ENCODE data around the gene RASA3.
"Not testable (repeated sequence)": the region's sequence is repeated elsewhere in the genome, so short reads cannot be mapped to it uniquely, and the experiment has no call there.

RASA3 gene

GRCh38 chr13:114127473-114128347 is 4.7 kb downstream of the RASA3 start:
- no peak for DNase-seq (ENCODE audit: low spot score)

DNA sequence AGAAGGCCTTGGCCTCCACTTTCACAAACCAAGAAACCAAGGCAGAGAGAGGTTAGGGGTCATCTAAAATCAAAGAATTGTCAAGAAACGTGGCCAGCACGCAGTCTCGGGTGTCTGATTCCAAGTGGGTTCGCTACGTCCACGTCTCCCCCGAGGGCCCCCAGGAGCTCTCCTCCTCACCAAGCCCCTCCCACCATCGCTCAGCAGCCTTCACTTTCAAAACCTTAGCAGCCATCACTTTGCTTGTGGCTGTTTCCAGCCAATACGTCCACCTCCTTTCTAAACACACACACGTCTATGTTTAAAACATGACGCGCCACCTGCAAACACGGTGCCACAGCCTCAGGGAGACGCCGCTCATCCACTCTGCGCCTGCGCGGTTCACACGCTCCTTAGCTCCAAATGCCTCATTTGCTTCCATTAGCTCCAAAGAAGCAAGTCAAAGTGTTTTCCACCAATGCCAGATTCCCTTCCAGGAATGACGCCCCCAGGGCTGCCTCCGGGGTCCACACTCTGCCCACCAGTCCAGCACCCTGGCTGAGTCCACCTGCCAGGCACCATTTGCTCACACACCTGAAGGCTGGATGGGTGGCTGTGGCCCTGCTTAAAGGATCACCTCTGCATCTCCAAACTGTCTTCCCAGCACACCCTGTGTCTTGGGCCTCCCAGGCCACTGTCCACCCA is 5.5 kb downstream of the RASA3 start:
- DNase-seq (ENCODE audit: low spot score) = no peak

DNA sequence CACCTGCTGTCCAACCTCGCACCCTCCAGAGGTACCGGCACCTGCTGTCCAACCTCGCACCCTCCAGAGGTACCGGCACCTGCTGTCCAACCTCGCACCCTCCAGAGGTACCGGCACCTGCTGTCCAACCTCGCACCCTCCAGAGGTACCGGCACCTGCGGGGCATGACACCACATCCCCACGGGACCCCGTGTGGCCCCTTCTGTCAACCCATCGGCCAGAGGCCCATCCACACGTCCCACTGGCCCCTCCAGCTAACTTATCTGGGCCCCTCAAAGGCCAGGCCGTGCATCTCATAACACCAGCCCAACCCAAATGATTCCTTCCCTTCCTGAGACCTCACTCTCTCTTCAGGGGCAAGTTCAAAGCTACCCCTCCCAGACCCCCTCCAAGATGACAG is 6.3 kb downstream of the RASA3 start:
- not testable (repeated sequence) for DNase-seq (ENCODE audit: low spot score)

- DNase-seq (ENCODE audit: low spot score) = no peak
Observed at GRCh38 chr13:114125589-114125988, 6.8 kb downstream of the RASA3 start.

- DNase-seq (ENCODE audit: low spot score) = peak; percentile 86
Observed at GRCh38 chr13:114124921-114125320, 7.5 kb downstream of the RASA3 start.

DNA sequence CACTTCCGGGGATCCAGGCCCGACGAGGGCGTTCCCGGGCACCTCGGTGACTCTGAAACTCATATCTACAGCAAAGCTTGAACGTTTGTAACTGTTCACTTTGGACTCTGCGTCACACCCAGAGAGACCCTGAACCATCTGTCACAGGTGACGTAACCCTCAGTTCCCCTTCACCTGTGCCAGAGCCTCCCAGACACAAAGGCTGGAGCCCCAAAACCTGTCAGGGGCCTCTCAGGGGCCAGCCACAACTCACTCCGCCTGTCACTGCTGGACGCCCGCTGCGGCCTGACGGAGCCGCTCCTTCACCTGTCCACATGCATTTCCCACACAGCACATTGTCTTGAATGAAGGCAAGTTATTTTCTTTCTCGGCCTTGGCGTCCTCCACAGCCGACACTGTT is 8.0 kb downstream of the RASA3 start:
- DNase-seq (ENCODE audit: low spot score) = no peak

DNA sequence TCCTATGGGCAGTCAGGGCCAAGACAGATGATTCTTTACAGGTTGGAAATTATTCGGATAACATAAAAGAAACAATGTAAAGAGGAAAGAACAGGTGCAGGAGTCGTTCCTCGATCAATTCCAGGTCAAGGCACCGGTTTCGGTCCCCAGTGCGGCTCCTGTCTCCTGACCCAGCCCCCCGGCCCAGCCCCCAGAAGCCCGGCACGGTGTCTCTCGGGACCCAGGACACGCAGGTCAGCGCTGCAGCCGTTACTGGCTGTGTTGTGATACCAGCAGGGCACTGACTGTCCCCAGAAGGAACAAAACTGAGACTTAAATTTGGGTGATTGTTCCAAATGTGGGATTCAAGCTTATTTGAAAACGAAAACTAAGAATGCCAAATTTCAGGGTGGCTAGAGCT is 8.5 kb downstream of the RASA3 start:
- no peak for DNase-seq (ENCODE audit: low spot score)

DNA sequence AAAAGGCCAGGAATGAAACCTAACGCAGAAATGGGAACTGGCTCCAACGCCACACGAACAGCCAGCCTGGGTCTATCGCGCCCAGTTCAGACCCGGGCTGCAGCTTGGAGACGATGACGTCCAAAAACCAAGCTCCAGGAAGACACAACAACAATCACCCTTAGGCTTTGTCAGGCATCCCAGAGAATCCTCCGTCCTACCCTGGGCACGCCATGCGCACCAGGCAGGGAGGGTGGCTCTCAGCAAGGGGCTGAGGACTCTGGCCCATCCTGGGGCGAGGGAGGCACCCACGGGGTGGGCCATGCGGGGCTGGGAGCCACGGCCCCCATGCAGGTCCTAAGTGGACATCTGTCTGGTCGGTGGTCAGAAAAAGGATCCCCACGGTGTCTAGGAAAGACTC is 9.0 kb downstream of the RASA3 start:
- no peak for DNase-seq (ENCODE audit: low spot score)

- DNase-seq (ENCODE audit: low spot score) = no peak
Observed at GRCh38 chr13:114122591-114123211, 9.7 kb downstream of the RASA3 start.

DNA sequence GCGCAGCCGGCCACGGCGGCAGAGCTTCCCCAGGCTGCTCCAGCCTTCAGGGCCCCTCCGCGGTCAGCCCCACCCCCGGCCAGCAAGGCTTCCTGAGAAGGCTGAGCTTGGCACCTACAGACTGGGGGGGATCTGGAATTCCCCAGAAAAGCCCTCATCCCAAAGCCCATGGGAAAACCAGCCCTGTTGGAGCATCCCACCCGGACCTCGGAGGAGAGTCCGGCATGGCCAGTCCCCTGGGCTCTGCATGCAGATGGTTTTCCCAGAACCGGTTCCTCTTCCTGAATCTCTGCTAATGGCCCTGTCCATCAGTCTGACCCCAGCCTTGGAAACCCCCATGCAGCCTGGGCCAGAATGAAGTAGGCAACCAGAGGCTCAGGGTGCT is 10.3 kb downstream of the RASA3 start:
- no peak for DNase-seq (ENCODE audit: low spot score)

GRCh38 chr13:114121496-114122126 is 10.8 kb downstream of the RASA3 start:
- DNase-seq (ENCODE audit: low spot score) = no peak

DNA sequence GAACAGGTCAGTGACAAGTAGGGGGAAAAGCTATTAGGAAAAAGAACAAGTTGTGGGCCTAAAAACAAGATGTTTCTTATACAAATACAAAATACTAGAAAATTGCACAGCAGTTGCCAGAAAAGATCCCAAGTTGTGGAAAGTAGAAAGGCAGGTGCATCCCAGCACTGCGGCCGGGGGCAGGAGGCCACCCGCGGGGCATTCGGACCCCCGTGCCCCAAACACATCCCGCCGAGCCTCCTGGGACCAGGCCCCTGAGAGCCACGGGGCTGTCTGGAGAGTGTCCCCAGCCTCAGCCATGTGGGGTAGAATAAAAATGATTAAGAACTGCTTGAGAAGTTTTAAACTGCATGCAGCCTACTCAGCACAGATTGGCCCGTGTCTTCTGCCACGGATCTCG is 11.4 kb downstream of the RASA3 start:
- no peak for DNase-seq (ENCODE audit: low spot score)

DNA sequence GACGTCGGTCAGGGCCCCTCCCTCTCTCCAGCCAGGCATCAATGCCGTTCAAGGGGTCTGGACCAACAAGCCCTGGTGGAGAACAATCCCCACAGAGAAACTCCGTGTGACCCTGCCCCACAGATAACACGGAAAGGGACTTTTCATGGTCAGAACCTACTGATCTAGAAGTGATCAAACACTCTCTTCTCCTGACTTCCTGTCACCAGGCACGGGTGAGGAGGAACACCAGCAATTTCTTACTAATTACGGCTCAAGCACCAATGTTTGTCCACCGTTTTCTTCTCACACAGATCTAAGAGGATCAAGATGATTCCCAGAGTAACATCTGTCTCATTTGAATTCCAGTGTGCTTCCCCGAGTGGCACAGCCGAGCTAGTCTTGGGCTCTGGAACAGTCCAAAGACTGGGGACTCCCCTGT is 11.8 kb downstream of the RASA3 start:
- no peak for DNase-seq (ENCODE audit: low spot score)

DNA sequence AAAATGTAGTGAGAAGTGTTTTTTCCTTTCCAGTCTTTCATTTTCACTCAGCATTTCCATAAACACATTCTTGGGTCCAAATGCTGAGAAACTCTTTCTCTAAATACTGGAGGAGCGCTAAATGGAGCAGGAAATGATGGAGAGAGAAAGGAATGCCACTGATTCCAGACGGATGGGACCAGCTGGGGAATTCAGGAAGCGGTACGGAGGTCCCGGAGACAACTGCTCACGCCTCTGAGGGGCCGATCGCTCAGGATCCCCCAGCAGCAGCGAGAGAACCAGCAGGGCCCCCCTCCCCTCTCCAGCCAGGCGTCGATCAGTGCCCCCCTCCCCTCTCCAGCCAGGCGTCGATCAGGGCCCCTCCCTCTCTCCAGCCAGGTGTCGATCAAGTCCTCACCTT is 13.2 kb downstream of the RASA3 start:
- DNase-seq (ENCODE audit: low spot score) = no peak

- no peak for DNase-seq (ENCODE audit: low spot score)
Observed at GRCh38 chr13:114118511-114119123, 13.8 kb downstream of the RASA3 start.

GRCh38 chr13:114118086-114118485 is 14.3 kb downstream of the RASA3 start:
- no peak for DNase-seq (ENCODE audit: low spot score)

- DNase-seq (ENCODE audit: low spot score) = not testable (repeated sequence)
Observed at GRCh38 chr13:114117341-114117874, 15.0 kb downstream of the RASA3 start.

DNA sequence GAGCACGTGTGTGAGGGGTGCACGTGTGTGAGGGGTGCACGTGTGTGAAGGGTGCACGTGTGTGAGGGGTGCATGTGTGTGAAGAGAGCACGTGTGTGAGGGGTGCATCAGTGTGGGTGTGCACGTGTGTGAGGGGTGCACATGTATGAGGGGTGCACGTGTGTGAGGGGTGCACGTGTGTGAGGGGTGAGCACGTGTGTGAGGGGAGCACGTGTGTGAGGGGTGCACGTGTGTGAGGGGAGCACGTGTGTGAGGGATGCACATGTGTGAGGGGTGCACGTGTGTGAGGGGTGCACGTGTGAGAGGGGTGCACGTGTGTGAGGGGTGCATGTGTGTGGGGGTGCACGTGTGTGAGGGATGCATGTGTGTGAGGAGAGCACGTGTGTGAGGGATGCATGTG is 15.7 kb downstream of the RASA3 start:
- no peak for DNase-seq (ENCODE audit: low spot score)

GRCh38 chr13:114115796-114116195 is 16.6 kb downstream of the RASA3 start:
- no peak for DNase-seq (ENCODE audit: low spot score)

- DNase-seq (ENCODE audit: low spot score) = no peak
Observed at GRCh38 chr13:114115191-114115671, 17.2 kb downstream of the RASA3 start.

DNA sequence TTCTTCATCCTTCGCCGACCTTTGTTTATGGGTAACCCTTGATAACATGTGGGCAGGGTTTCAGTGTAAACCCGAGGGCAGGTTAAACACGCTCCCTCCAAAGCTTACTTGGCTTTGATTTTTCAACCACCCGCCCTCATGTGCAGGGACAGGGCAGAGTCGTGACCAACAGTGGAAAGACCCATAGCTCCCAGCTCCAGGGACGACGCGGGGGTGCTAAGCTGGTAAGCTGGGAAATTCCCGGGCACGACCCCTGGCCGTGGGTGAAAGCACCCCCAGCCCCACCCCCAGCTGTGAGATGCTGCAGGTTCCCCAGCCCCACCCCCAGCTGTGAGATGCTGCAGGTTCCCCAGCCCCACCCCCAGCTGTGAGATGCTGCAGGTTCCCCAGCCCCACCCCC is 17.8 kb downstream of the RASA3 start:
- DNase-seq (ENCODE audit: low spot score) = not testable (repeated sequence)
